ENCODE results near the gene LRRC74A. TPM values are rescaled to one million over a fixed set of nuclear protein-coding genes. Genes with fewer than 3 reads are reported as not detected.
A peak's percentile ranks its signal among the peaks of the same experiment; 100 is the strongest.

LRRC74A gene
- total and polyA plus RNA-seq, 9 of the 15 experiments (the other 6 are each of a cell fraction or from before 2014, with no cell fraction given): not detected

DNA sequence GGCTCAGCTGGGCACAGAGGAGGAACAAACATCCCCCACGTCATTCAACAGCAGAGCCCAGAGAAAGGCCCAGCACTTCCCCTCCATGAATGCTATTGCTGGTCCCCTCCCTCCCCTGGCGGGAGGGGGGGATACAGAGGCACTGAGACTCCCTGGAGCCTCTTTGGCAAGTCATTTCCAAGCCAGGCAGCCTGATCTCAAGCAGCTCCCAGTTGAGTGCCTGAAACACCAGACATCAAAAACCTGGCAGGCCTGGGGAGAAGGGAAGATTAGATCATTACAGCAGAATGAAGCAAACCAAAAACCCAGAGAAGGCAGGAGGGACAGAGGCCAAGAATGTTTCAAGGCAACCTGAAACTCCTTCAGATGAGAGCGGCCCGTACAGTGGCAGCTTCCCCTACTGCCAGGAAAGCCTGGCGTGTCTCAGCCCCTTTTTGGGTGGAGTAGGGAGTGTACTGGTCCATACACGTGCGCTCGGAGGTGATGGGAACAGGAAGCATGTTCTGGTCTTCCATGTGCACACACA lies 92.1 kb downstream of the LRRC74A start:
- peak overlapping the region in 1 of 2 experiments; percentile 61; a peak in 2 of 4 replicates for H3K9ac ChIP-seq (ENCODE audit: insufficient read depth in 1 of 2, low read depth in 2 of 2, low read length in 2 of 2)
- FAIRE-seq (peak; percentile 19), DNase-seq (ENCODE audit: extremely low read depth in 1 of 4, low spot score in 3 of 4) (peak in 1 of 4 experiments; percentile 20), ATAC-seq (peak; percentile 19)
- peaks cover 5% of the 10 kb centered on the region for H3K9me1 ChIP-seq (ENCODE audit: control insufficient read depth, insufficient read depth, low read length)
- no peaks in the 10 kb centered on the region for H3K36me3 ChIP-seq (ENCODE audit: control insufficient read depth, insufficient read depth, low read length)
- BruUV-seq (replicated peaks): no TSS peak
- WGBS (ENCODE audit: insufficient coverage, low coverage, missing lambda C conversion rate): 17% methylated on average over 8 of the region's 8 CpGs
- H2AFZ ChIP-seq (ENCODE audit: low read depth, low read length): peak overlapping the region; percentile 90
- no peaks in the 10 kb centered on the region for H3K9me3 ChIP-seq (replicated peaks; ENCODE audit: control insufficient read depth, insufficient read depth, low read depth, low read length)
- no peaks in the 10 kb centered on the region for H3K27me3 ChIP-seq (ENCODE audit: control insufficient read depth in 2 of 2, insufficient read depth in 2 of 2, low read length in 2 of 2)
- no peaks in the 10 kb centered on the region for H4K20me1 ChIP-seq (replicated peaks; ENCODE audit: control insufficient read depth, insufficient read depth, low read length)
- peak overlapping the region; percentile 13; the same call in 1 of the 3 replicates for H3K27ac ChIP-seq (ENCODE audit: extremely low read depth, low read depth, low read length)
- ChIA-PET CTCF (ENCODE audit: low intra/inter-chr PET ratio) (no interaction called here), POLR2A (interaction anchor here (0.6 to 1.3 kb wide), 2 partner anchors 8 to 27 kb away, joined by 3 to 5 read pairs; no protein-coding TSS in a partner anchor)
- intact Hi-C loops (cut with micrococcal nuclease) (loop anchor here (5.0 to 10.0 kb wide), 2 partner anchors 39 to 106 kb away; partner anchors contain the start of gene IRF2BPL), in situ Hi-C loops (cut with MboI) (no loop called here)
- TF ChIP-seq, protein P1, sequence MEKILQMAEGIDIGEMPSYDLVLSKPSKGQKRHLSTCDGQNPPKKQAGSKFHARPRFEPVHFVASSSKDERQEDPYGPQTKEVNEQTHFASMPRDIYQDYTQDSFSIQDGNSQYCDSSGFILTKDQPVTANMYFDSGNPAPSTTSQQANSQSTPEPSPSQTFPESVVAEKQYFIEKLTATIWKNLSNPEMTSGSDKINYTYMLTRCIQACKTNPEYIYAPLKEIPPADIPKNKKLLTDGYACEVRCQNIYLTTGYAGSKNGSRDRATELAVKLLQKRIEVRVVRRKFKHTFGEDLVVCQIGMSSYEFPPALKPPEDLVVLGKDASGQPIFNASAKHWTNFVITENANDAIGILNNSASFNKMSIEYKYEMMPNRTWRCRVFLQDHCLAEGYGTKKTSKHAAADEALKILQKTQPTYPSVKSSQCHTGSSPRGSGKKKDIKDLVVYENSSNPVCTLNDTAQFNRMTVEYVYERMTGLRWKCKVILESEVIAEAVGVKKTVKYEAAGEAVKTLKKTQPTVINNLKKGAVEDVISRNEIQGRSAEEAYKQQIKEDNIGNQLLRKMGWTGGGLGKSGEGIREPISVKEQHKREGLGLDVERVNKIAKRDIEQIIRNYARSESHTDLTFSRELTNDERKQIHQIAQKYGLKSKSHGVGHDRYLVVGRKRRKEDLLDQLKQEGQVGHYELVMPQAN (IDR thresholded peaks at IDR 0.05; ENCODE audit: borderline replicate concordance): no peak
- no peak for TF ChIP-seq TAF7 (tag; IDR thresholded peaks at IDR 0.05)
- TF ChIP-seq BHLHE40 (IDR thresholded peaks at IDR 0.05; ENCODE audit: low read length): peak; percentile 65
- TF ChIP-seq SPI1 (IDR thresholded peaks at IDR 0.05; ENCODE audit: borderline replicate concordance, low read depth, low read length): 0 out of 2 replicates have a peak, but pooled peaks have one; percentile 4
- no peak for TF ChIP-seq IRF2 (CRISPR knock-in tag; IDR thresholded peaks at IDR 0.05)
- no peaks in the 10 kb centered on the region for H3K79me2 ChIP-seq (ENCODE audit: control insufficient read depth, insufficient read depth, low read length)
- peaks cover 28 to 43% of the 10 kb centered on the region in 2 experiments for H3K4me1 ChIP-seq (replicated peaks in 1 of 2; ENCODE audit: control insufficient read depth in 2 of 2, insufficient read depth in 2 of 2, low read length in 2 of 2)
- no peak overlapping the region for H3K4me3 ChIP-seq
- peak overlapping the region; percentile 47 for H3K4me2 ChIP-seq (ENCODE audit: insufficient read depth, low read length)

Data from K562 (cell line).